A673 (cell line): ENCODE results near the gene STOML1.

Experiments
- EZH2 ChIP-seq: fragments of 200-600 bp; sonication (generic); IDR thresholded peaks from 2 replicates; pipeline ENCODE4 v1.6.1; 2017; ENCODE audit warnings: borderline replicate concordance, low read depth, mild to moderate bottlenecking, mixed read lengths, antibody characterized with exemption, low read length; ENCODE audit not compliant: poor library complexity, severe bottlenecking
- TF ChIP-seq, protein P1 (sequence below): fragments of 300-800, 200-600 bp; sonication (generic); conservative IDR thresholded peaks from 2 replicates; pipeline ENCODE4 v1.5.1; 2017; ENCODE audit warnings: low read depth, mild to moderate bottlenecking, antibody characterized with exemption, low read length, moderate library complexity, mixed read lengths

- TF ChIP-seq, protein P1, sequence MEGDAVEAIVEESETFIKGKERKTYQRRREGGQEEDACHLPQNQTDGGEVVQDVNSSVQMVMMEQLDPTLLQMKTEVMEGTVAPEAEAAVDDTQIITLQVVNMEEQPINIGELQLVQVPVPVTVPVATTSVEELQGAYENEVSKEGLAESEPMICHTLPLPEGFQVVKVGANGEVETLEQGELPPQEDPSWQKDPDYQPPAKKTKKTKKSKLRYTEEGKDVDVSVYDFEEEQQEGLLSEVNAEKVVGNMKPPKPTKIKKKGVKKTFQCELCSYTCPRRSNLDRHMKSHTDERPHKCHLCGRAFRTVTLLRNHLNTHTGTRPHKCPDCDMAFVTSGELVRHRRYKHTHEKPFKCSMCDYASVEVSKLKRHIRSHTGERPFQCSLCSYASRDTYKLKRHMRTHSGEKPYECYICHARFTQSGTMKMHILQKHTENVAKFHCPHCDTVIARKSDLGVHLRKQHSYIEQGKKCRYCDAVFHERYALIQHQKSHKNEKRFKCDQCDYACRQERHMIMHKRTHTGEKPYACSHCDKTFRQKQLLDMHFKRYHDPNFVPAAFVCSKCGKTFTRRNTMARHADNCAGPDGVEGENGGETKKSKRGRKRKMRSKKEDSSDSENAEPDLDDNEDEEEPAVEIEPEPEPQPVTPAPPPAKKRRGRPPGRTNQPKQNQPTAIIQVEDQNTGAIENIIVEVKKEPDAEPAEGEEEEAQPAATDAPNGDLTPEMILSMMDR: no peak
- no peak for TF ChIP-seq EZH2
Observed at GRCh38 chr15:73981761-73982221, 10.3 kb downstream of the STOML1 start.
